Tibial nerve (tissue), 4 donors: ENCODE results near the gene LAIR2. TPM values are rescaled to one million over a fixed set of nuclear protein-coding genes. Genes with fewer than 3 reads are reported as not detected.

Experiments
- DNase-seq, 2 donors: peaks; one replicate each; pipeline ENCODE4 v3.0.0-alpha.2; 2019; ENCODE audit warnings: low spot score in 2 of 2
- H3K27ac ChIP-seq, 4 donors: fragments of 200-600 bp; sonication (generic) in 3 of 4; one replicate each; pipeline ENCODE4 v1.5.1; 2017 to 2019; ENCODE audit warnings: mild to moderate bottlenecking in 1 of 4
- H3K27me3 ChIP-seq, 2 donors: fragments of 200-600 bp; sonication (generic) in 1 of 2; one replicate each; pipeline versions ENCODE4 v1.5.1 to v1.6.0; 2017 to 2019
- H3K36me3 ChIP-seq, 3 donors: fragments of 200-600 bp; sonication (generic); one replicate each; pipeline ENCODE4 v1.5.1; 2018 to 2019
- H3K4me1 ChIP-seq, 4 donors: fragments of 200-600 bp; sonication (generic) in 3 of 4; one replicate each; pipeline ENCODE4 v1.5.1; 2017 to 2019
- H3K4me3 ChIP-seq, 4 donors: fragments of 200-600 bp; sonication (generic) in 3 of 4; one replicate each; pipeline ENCODE4 v1.5.1; 2017 to 2019; ENCODE audit warnings: mild to moderate bottlenecking in 1 of 4, moderate library complexity in 1 of 4
- H3K9me3 ChIP-seq, 4 donors: fragments of 200-600 bp; sonication (generic) in 3 of 4; one replicate each; pipeline ENCODE4 v1.5.1; 2017 to 2019
- CTCF ChIP-seq, 5 experiments: fragments of 200-600 bp in 3 of 5; fragments of 450-650 bp in 2 of 5; sonication (generic) in 3 of 5; IDR thresholded peaks; one replicate each; pipeline ENCODE4 v1.5.1; 2016 to 2019; ENCODE audit warnings: antibody characterized with exemption in 5 of 5, mild to moderate bottlenecking in 3 of 5, moderate library complexity in 2 of 5
- EP300 ChIP-seq, 2 donors: sonication (generic); formaldehyde crosslinking; IDR thresholded peaks; one replicate each; pipeline ENCODE4 v1.6.1; 2017; ENCODE audit warnings: antibody characterized with exemption in 2 of 2, mild to moderate bottlenecking in 1 of 2
- POLR2A ChIP-seq, 2 donors: fragments of 450-650 bp; IDR thresholded peaks; one replicate each; pipeline ENCODE4 v1.6.1; 2017; ENCODE audit warnings: antibody characterized with exemption in 2 of 2, mild to moderate bottlenecking in 2 of 2, moderate library complexity in 2 of 2
- WGBS, 2 donors: methylation state at CpG; one replicate each; pipeline ENCODE4 v1.1.5; 2018; 5-methylcytosine and 5-hydroxymethylcytosine counted together
- total RNA-seq, 4 donors: library from RNA; depleted of rRNA; stranded (reverse); fragments of >200 nt; gene quantifications; one replicate each; pipeline ENCODE4 v1.1.0, GENCODE V29; 2016

LAIR2 gene
- total RNA-seq, 4 donors from 2014 or later: not detected

GRCh38 chr19:54473071-54473891, 29.4 kb upstream of the LAIR2 start, which contains the start of gene CDC42EP5:
Gene CDC42EP5 (minus strand): TSS chr19:54473296. CDS start chr19:54465547, 7,749 bp downstream.
- peak; percentile 62 to 73 for DNase-seq
- WGBS, 2 donors: 4 to 7% methylated on average over 14 of the region's 14 CpGs
- H3K4me1 ChIP-seq: peaks cover 0 to 46% (median 23%) of the 10 kb centered on the region in 4 donors
- no peaks in the 10 kb centered on the region for H3K36me3 ChIP-seq
- H3K27me3 ChIP-seq: peaks cover 0 to 15% of the 10 kb centered on the region in 2 donors
- peak within 1 kb of the TSS; percentile 73 to 96 (median 88) for H3K27ac ChIP-seq
- no peaks in the 10 kb centered on the region for H3K9me3 ChIP-seq
- TF ChIP-seq CTCF (IDR thresholded peaks at IDR 0.05) (no peak), POLR2A (IDR thresholded peaks at IDR 0.05) (peak; percentile 72 to 76), EP300 (IDR thresholded peaks at IDR 0.05) (peak; percentile 22 to 92)
- H3K4me3 ChIP-seq: peak within 1 kb of the TSS; percentile 34 to 58 (median 46)

- H3K27me3 ChIP-seq: peaks cover 0 to 15% of the 10 kb centered on the region in 2 donors
- DNase-seq: no peak
Observed at GRCh38 chr19:54473892-54474372, 28.7 kb upstream of the LAIR2 start.

GRCh38 chr19:54475706-54476105, 26.9 kb upstream of the LAIR2 start:
- no peaks in the 10 kb centered on the region for H3K9me3 ChIP-seq
- no peaks in the 10 kb centered on the region for H3K36me3 ChIP-seq
- H3K4me1 ChIP-seq: peaks cover 0 to 22% (median 15%) of the 10 kb centered on the region in 4 donors
- TF ChIP-seq CTCF (IDR thresholded peaks at IDR 0.05) (no peak), POLR2A (IDR thresholded peaks at IDR 0.05) (no peak), EP300 (IDR thresholded peaks at IDR 0.05) (no peak)
- no peak overlapping the region for H3K4me3 ChIP-seq
- H3K27me3 ChIP-seq: peaks cover 0 to 15% of the 10 kb centered on the region in 2 donors
- H3K27ac ChIP-seq: no peak overlapping the region
- no peak for DNase-seq
- 79 to 85% methylated on average over 11 of the region's 11 CpGs for WGBS, 2 donors

More at GRCh38 chr19:54473892-54474372, 28.7 kb upstream of the LAIR2 start:
- 67 to 82% methylated on average over 6 of the region's 6 CpGs for WGBS, 2 donors
- Histone ChIP-seq H3K4me1 (peaks cover 0 to 40% (median 23%) of the 10 kb centered on the region in 4 donors), H3K4me3 (peak overlapping the region in 1 of 4 donors; percentile 58), H3K27ac (peak overlapping the region; percentile 73 to 96 (median 88)), H3K36me3 (no peaks in the 10 kb centered on the region), H3K9me3 (no peaks in the 10 kb centered on the region)
- TF ChIP-seq POLR2A (IDR thresholded peaks at IDR 0.05) (no peak), CTCF (IDR thresholded peaks at IDR 0.05) (no peak), EP300 (IDR thresholded peaks at IDR 0.05) (no peak)

- TF ChIP-seq POLR2A (IDR thresholded peaks at IDR 0.05): no peak
- H3K27me3 ChIP-seq: peaks cover 0 to 9% of the 10 kb centered on the region in 2 donors
- whole genome bisulfite sequencing, 2 donors: 67% methylated on average over 3 of the region's 3 CpGs
Observed at GRCh38 chr19:54477650-54478049, 25.0 kb upstream of the LAIR2 start.

GRCh38 chr19:54478677-54479266, 23.9 kb upstream of the LAIR2 start:
- no peak for TF ChIP-seq EP300 (IDR thresholded peaks at IDR 0.05)
- no peak for TF ChIP-seq POLR2A (IDR thresholded peaks at IDR 0.05)
- TF ChIP-seq CTCF (IDR thresholded peaks at IDR 0.05): peak; percentile 11 to 58 (median 52)
- H3K27ac ChIP-seq: no peak overlapping the region
- peaks cover 0 to 13% of the 10 kb centered on the region in 2 donors for H3K27me3 ChIP-seq
- no peaks in the 10 kb centered on the region for H3K36me3 ChIP-seq
- H3K4me1 ChIP-seq: peaks cover 0 to 10% (median 2%) of the 10 kb centered on the region in 4 donors
- no peaks in the 10 kb centered on the region for H3K9me3 ChIP-seq
- no peak for DNase-seq
- H3K4me3 ChIP-seq: no peak overlapping the region
- WGBS, 2 donors: 16 to 20% methylated on average over 10 of the region's 10 CpGs

More at GRCh38 chr19:54477650-54478049, 25.0 kb upstream of the LAIR2 start:
- H3K4me1 ChIP-seq: peaks cover 0 to 20% (median 7%) of the 10 kb centered on the region in 4 donors
- H3K27ac ChIP-seq: no peak overlapping the region
- H3K4me3 ChIP-seq: no peak overlapping the region
- no peak for DNase-seq
- H3K9me3 ChIP-seq: no peaks in the 10 kb centered on the region
- H3K36me3 ChIP-seq: no peaks in the 10 kb centered on the region
